ENCODE results near the gene PRKAR1A. TPM values are rescaled to one million over a fixed set of nuclear protein-coding genes. Genes with fewer than 3 reads are reported as not detected.
"Not testable (repeated sequence)": the region's sequence is repeated elsewhere in the genome, so short reads cannot be mapped to it uniquely, and the experiment has no call there.

PRKAR1A gene
- total and polyA plus RNA-seq, 2 of the 8 experiments (the other 6 are each of a cell fraction or from before 2014, with no cell fraction given): 39.3 to 149 TPM

- CTCF ChIA-PET (ENCODE audit: partially characterized antibody): interaction anchor here (1.6 kb wide), 1 partner anchor 31 kb away, joined by 4 read pairs; no protein-coding TSS in a partner anchor
- H4K20me1 ChIP-seq (replicated peaks in 1 of 2; ENCODE audit: control insufficient read depth in 1 of 2, insufficient read depth in 2 of 2, low read length in 2 of 2); H3K23me2 ChIP-seq (ENCODE audit: low read depth, low read length); FAIRE-seq; H3K9ac ChIP-seq (replicated peaks in 1 of 4; ENCODE audit: extremely low read depth in 1 of 4, low read depth in 3 of 4, low read length in 3 of 4); H3K56ac ChIP-seq (replicated peaks; ENCODE audit: insufficient read length, low read depth, low read length); H3K18ac ChIP-seq (ENCODE audit: extremely low read depth, low read length); H3K14ac ChIP-seq (ENCODE audit: insufficient read length); H2BK12ac ChIP-seq (ENCODE audit: low read depth, low read length); H3K4ac ChIP-seq (replicated peaks; ENCODE audit: insufficient read length, low read depth, low read length); H2BK120ac ChIP-seq (replicated peaks; ENCODE audit: low read depth, low read length); DNase-seq (ENCODE audit: low read depth in 1 of 2, low spot score in 2 of 2); H4K91ac ChIP-seq (replicated peaks; ENCODE audit: insufficient read length, low read length); H3K23ac ChIP-seq (ENCODE audit: insufficient read length); H4K8ac ChIP-seq (ENCODE audit: extremely low read depth, insufficient read depth, low read length); H2BK15ac ChIP-seq (ENCODE audit: low read length); H3K4me1 ChIP-seq (replicated peaks in 1 of 4; ENCODE audit: control insufficient read depth in 3 of 4, insufficient read depth in 4 of 4, low read length in 3 of 4); POLR2A ChIA-PET (ENCODE audit: partially characterized antibody); H3K4me3 ChIP-seq (ENCODE audit: extremely low read depth in 1 of 4, insufficient read depth in 2 of 4, low read depth in 3 of 4, low read length in 4 of 4); H3K27ac ChIP-seq (ENCODE audit: low read depth, low read length); H2AFZ ChIP-seq (ENCODE audit: low read length); H3K27me3 ChIP-seq (replicated peaks in 1 of 4; ENCODE audit: control insufficient read depth in 3 of 4, extremely low read depth in 1 of 4, insufficient read depth in 3 of 4, low read length in 3 of 4); H3K4me2 ChIP-seq (ENCODE audit: insufficient read depth in 1 of 2, low read depth in 2 of 2, low read length in 2 of 2); H2BK20ac ChIP-seq (ENCODE audit: low read length); H3K79me2 ChIP-seq (ENCODE audit: control insufficient read depth in 1 of 2, insufficient read depth in 2 of 2, low read length in 2 of 2); H3K79me1 ChIP-seq (ENCODE audit: low read depth, low read length); H2BK5ac ChIP-seq (ENCODE audit: low read depth, low read length); H4K5ac ChIP-seq (ENCODE audit: insufficient read length, low read depth, low read length); H3K9me3 ChIP-seq (ENCODE audit: insufficient read depth in 2 of 2, low read depth in 1 of 2, low read length in 1 of 2); H2AK5ac ChIP-seq (ENCODE audit: low read depth, low read length): not testable (repeated sequence)
- H3K36me3 ChIP-seq (ENCODE audit: control insufficient read depth in 2 of 4, insufficient read depth in 4 of 4, low read length in 3 of 4): peaks cover 0 to 11% (median 0%) of the 10 kb centered on the region in 4 experiments; a peak in 1 of 8 replicates
- 72% methylated on average over 6 of the region's 6 CpGs; no CpG with 5 or more reads in 1 of the 2 experiments for WGBS, 2 experiments (ENCODE audit: extremely low coverage in 1 of 2, insufficient coverage in 1 of 2, insufficient read length in 1 of 2, insufficient replicate concordance in 2 of 2, low coverage in 1 of 2, low lambda C conversion rate in 2 of 2, missing lambda C conversion rate in 1 of 2)
Measured at GRCh38 chr17:68582867-68583266, 70.6 kb downstream of the PRKAR1A start.
